DMS 273 (cell line): Measurements from ENCODE around the gene SLC24A3.
A peak's percentile ranks its signal among the peaks of the same experiment; 100 is the strongest.

Source experiments
- DNase-seq: peaks from one replicate; lab custom pipeline; 2025; ENCODE audit not compliant: unreplicated experiment; lab: John Stamatoyannopoulos, UW

The SLC24A3 gene

GRCh38 chr20:19756761-19757486 lies 544.5 kb downstream of the SLC24A3 start:
- peak; percentile 38 for DNase-seq

GRCh38 chr20:19757487-19758132 lies 545.2 kb downstream of the SLC24A3 start:
- DNase-seq = peak; percentile 95

- DNase-seq = peak; percentile 92
Measured at GRCh38 chr20:19758133-19758500, 545.7 kb downstream of the SLC24A3 start, which contains the start of gene RIN2. TSS of gene RIN2 (plus strand) at chr20:19758258. CDS start at chr20:19889602, 131,344 bp downstream.

GRCh38 chr20:19758501-19759331 lies 546.3 kb downstream of the SLC24A3 start:
- peak; percentile 77 for DNase-seq

GRCh38 chr20:19760371-19760721 lies 547.9 kb downstream of the SLC24A3 start:
- no peak for DNase-seq

- DNase-seq = no peak
Measured at GRCh38 chr20:19761326-19761725, 548.9 kb downstream of the SLC24A3 start.

- peak; percentile 32 for DNase-seq
Measured at GRCh38 chr20:19761841-19762240, 549.4 kb downstream of the SLC24A3 start.

GRCh38 chr20:19764207-19764606 lies 551.8 kb downstream of the SLC24A3 start:
- DNase-seq = peak; percentile 73

- peak; percentile 56 for DNase-seq
Measured at GRCh38 chr20:19765266-19765665, 552.8 kb downstream of the SLC24A3 start.

- peak; percentile 72 for DNase-seq
Measured at GRCh38 chr20:19765913-19766312, 553.5 kb downstream of the SLC24A3 start.

- no peak for DNase-seq
Measured at GRCh38 chr20:19767070-19767469, 554.6 kb downstream of the SLC24A3 start.

GRCh38 chr20:19768325-19768842 lies 555.9 kb downstream of the SLC24A3 start:
- DNase-seq = no peak

- DNase-seq = peak; percentile 35
Measured at GRCh38 chr20:19769507-19769906, 557.1 kb downstream of the SLC24A3 start.

- DNase-seq = peak; percentile 23
Measured at GRCh38 chr20:19770375-19770774, 557.9 kb downstream of the SLC24A3 start.

- no peak for DNase-seq
Measured at GRCh38 chr20:19771031-19771430, 558.6 kb downstream of the SLC24A3 start.
